ENCODE measurements around the gene ARL4D.

Gene ARL4D

DNA sequence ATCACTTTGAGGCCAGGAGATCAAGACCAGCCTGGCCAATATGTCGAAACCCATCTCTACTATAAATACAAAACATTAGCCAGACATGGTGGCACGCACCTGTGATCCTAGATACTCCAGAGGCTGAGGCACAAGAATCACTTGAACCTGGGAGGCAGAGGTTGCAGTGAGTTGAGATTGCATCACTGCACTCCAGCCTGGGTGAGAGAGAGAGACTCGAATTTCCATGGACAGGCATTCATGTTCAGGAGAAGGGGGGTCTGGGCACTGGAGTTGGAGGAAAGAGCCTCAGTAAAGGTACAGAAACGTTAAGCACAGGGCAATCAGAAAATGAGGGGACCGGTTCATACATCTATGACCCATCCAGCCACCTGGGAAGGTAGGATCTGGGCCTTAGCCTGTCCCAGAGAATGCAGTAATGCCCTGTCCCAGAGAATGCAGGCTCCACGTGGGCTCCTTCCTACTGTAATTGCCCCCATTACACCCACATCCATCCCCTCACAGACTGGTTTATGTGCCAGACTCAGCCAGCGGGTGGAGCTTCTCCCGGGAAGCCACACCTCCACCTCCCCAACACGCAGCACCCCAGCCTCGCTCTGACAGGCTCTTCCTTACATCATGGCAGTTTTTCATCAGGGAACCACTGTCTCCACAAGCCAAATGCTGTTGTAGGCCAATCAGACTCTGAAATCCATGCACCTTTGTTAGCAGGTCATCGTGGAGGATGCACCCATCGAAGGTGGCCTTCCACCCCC lies 21.6 kb upstream of the ARL4D start:
- TF ChIP-seq, protein P1, sequence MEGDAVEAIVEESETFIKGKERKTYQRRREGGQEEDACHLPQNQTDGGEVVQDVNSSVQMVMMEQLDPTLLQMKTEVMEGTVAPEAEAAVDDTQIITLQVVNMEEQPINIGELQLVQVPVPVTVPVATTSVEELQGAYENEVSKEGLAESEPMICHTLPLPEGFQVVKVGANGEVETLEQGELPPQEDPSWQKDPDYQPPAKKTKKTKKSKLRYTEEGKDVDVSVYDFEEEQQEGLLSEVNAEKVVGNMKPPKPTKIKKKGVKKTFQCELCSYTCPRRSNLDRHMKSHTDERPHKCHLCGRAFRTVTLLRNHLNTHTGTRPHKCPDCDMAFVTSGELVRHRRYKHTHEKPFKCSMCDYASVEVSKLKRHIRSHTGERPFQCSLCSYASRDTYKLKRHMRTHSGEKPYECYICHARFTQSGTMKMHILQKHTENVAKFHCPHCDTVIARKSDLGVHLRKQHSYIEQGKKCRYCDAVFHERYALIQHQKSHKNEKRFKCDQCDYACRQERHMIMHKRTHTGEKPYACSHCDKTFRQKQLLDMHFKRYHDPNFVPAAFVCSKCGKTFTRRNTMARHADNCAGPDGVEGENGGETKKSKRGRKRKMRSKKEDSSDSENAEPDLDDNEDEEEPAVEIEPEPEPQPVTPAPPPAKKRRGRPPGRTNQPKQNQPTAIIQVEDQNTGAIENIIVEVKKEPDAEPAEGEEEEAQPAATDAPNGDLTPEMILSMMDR (IDR thresholded peaks at IDR 0.05; ENCODE audit: control extremely low read depth, extremely low read depth, low read depth, missing control alignments) = no peak
- DNase-seq (ENCODE audit: extremely low spot score) = no peak
- ChIA-PET CTCF (interaction anchor here (3.0 kb wide), 1 partner anchor 11 kb away, joined by 10 read pairs; no protein-coding TSS in a partner anchor), POLR2A (no interaction called here)

DNA sequence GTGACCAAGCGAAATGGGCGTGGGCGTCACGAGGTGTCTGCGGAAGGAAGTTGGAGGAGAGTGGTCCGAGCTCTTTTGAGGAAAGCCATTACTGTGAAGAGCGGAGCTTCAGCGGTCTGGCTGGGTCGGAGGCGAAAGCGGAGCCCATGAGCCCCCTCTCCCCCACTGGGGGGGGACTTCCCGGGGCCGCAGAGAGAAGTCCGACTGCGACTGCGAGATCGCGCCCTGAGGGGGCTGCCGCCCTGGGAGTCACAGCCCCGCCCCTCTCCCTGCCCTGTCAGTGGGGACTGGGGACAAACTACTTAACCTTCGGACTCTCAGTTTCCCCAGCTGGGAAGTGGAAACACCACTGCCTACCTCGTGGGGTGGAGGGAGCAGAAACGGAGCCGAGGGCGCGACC lies 20.0 kb upstream of the ARL4D start:
- no peak for DNase-seq (ENCODE audit: extremely low spot score)
- ChIA-PET POLR2A (interaction anchor here (1.3 kb wide), 1 partner anchor 10 kb away, joined by 4 read pairs; no protein-coding TSS in a partner anchor), CTCF (interaction anchor here (1.2 to 2.9 kb wide), 4 partner anchors 10 to 105 kb away, joined by 3 to 11 read pairs (median 4); partner anchors contain the start of gene DHX8)
- TF ChIP-seq, protein P1 (IDR thresholded peaks at IDR 0.05; ENCODE audit: control extremely low read depth, extremely low read depth, low read depth, missing control alignments) = no peak

DNA sequence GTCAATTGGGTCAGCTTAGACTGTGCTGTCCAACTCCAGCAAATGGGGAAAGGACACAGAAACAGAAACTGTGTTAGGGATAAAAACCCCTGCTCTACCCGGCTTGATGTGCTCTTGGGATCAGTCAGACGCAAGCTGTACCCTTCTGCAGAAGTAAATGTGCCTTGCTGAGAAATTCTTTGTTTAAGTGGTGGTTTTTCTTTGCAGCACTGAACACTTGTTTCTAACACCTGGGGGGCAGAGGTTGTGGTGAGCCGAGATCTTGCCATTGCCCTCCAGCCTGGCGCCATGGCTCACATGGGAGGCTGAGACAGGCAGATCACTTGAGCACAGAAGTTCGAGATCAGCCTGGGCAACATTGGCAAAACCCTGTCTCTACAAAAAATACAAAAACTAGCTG lies 18.5 kb upstream of the ARL4D start:
- DNase-seq (ENCODE audit: extremely low spot score) = no peak
- ChIA-PET CTCF (interaction anchor here (0.8 to 2.9 kb wide), 2 partner anchors 14 to 104 kb away, joined by 4 to 11 read pairs; partner anchors contain the start of gene DHX8), POLR2A (no interaction called here)
- TF ChIP-seq, protein P1 (IDR thresholded peaks at IDR 0.05; ENCODE audit: control extremely low read depth, extremely low read depth, low read depth, missing control alignments) = no peak

DNA sequence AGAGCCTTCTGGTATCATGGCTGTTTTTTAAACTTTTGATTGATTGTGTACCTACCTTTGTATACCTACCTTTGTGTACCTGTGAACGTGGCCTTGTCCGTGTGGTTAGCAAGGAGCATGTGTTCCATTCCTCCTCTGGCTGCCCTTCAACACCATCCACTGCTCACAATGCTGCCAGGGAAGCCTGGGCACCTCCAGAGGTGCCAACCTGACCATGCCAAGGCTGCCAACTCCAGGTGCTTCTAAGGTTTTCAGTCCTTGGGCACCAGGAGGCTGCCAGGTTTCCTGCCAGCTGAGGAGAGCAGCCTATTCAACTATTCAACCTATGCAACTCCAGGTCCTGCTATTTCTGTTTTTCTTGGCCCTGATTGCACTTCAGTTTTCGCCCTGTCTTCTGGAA lies 17.6 kb upstream of the ARL4D start:
- ChIA-PET POLR2A (no interaction called here), CTCF (interaction anchor here (2.9 kb wide), 1 partner anchor 13 kb away, joined by 11 read pairs; no protein-coding TSS in a partner anchor)
- no peak for DNase-seq (ENCODE audit: extremely low spot score)
- TF ChIP-seq, protein P1 (IDR thresholded peaks at IDR 0.05; ENCODE audit: control extremely low read depth, extremely low read depth, low read depth, missing control alignments) = no peak

DNA sequence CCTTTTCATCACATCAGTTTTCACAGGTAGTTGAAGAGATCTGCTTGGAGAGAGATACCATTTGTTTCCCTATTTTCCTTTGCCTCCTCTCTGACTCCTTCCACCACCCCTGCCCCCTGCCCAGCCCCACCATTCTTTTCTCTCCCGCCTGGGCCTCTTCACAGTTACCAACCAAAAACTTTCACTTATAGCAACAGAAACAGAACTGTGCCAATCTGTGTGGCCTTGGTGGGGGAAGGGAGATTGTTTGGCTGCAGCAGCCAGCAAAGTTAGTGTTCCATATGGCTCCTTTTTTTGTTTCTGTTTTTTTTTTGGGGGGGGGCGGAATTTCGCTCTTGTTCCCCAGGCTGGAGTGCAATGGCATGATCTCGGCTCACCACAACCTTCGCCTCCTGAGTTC lies 17.2 kb upstream of the ARL4D start:
- TF ChIP-seq, protein P1 (IDR thresholded peaks at IDR 0.05; ENCODE audit: control extremely low read depth, extremely low read depth, low read depth, missing control alignments) = no peak
- ChIA-PET POLR2A (no interaction called here), CTCF (no interaction called here)
- no peak for DNase-seq (ENCODE audit: extremely low spot score)

DNA sequence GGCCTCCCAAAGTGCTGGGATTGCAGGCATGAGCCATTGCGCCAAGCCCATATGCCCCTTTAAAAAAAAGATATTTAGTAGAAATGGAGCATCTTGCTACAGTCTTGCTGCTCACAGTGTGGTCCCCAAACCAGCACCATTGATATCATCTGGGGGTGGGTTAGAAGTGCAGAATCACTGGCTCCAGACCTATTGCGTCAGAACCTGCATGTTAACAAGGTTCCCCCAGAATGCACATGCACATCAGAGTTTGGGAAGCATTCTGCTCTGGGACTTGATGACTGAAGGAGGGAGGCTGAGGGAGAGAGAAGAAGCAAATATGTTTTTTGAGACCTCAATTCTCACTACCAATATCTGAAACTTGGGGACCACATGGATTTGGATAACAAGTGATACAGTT lies 16.0 kb upstream of the ARL4D start:
- CTCF ChIA-PET = interaction anchor here (1.9 kb wide), 1 partner anchor 11 kb away, joined by 5 read pairs; no protein-coding TSS in a partner anchor
- POLR2A ChIA-PET = no interaction called here
- TF ChIP-seq, protein P1 (IDR thresholded peaks at IDR 0.05; ENCODE audit: control extremely low read depth, extremely low read depth, low read depth, missing control alignments) = no peak
- no peak for DNase-seq (ENCODE audit: extremely low spot score)

Measured in GM10248 (cell line).